HG03378 (cell line): Measurements from ENCODE around the gene CDH4.

ENCODE experiments used
- ATAC-seq: cut with Tn5 transposase; IDR thresholded peaks from one replicate; pipeline ENCODE4 v1.9.1; 2021; ENCODE audit warnings: mild to moderate bottlenecking, moderate library complexity; ENCODE audit not compliant: unreplicated experiment

CDH4 gene

DNA sequence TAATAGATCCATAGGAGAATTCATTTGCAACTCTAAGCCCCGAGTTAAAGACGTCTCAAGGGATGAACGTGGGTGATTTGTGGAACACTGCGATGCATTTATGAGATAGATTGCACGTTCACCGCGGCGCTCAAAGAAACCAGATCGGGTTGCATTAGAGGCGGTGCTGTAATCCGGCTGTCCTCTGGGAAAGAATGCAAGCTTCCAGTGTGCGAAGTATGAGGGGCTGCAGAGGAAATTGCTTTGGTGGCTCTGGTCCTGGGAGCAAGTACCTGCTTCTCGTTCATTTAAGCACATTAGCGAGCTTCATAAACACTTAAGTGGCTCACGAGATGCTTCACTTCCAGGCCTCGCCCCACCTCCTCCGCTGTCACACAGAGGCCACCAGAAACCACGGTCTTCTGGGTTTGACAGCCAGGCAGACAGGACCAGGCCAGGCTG lies 182.3 kb downstream of the CDH4 start:
- no peak for ATAC-seq

DNA sequence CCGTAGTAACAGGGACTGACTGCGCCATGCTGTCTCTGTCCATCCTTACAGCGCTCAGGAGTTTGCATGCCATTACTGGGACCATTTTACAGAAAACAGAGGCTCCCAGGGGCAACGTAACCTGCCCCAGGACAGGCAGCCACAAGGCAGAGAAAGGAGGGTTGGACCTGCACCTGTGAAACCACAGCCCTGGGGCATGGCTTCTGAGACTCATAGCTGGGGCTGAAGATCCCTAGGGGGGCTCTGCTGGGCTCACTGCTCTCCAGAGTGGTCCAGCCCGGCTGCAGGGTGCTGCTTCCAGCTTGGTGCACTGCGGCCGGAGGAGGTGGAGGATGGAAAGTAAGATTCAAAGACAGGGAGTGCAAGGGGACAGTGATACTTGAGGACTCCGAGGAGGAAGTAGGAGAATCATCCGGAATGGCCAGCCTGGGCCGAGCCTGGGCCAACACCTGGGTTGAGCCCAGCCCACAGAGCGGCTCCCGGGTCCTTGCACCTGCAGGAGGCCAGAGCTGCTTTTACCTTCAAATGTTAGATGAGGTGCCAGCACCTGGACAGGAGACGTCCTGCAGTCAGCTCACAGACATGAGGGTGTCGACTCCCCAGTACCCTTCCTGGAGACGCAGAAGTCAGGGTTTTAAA lies 183.2 kb downstream of the CDH4 start:
- no peak for ATAC-seq

DNA sequence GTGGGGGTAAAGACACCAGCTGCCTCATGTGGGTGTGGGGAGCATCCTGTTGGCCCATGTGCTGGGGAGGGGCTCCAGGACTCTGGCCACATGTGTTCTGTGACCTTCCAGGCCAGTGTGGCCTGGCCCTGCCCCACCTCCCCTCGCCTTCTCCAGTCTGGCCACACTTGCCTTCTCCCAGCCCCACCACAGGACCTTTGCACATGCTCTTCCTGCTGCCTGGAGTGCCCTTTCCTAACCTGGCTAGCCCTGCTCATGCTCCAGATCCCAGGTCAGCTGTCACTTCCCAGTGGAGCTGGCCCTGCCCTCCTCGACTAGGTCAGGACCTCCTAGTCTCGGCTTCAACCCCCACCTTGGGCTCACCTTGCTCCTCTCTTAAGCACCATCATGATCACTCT lies 183.8 kb downstream of the CDH4 start:
- ATAC-seq, result no peak

DNA sequence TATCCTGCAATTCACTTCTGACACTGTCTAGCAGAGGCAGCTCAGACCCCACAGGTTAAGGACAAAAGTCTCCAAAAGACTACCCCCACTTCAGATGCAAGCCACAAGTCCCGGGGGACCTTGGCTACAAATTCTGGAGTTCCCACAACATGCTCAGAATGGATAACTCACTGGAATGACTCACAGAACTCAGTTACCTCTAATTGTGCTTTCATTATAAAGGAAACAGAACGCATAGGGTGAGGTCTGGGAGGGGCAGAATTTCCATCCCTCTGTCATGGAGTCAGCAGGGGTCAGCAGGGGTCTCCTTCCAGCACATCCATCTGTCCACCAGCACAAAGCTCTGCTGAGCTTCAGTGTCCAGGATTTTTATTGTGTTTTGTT lies 184.2 kb downstream of the CDH4 start:
- ATAC-seq, result no peak

DNA sequence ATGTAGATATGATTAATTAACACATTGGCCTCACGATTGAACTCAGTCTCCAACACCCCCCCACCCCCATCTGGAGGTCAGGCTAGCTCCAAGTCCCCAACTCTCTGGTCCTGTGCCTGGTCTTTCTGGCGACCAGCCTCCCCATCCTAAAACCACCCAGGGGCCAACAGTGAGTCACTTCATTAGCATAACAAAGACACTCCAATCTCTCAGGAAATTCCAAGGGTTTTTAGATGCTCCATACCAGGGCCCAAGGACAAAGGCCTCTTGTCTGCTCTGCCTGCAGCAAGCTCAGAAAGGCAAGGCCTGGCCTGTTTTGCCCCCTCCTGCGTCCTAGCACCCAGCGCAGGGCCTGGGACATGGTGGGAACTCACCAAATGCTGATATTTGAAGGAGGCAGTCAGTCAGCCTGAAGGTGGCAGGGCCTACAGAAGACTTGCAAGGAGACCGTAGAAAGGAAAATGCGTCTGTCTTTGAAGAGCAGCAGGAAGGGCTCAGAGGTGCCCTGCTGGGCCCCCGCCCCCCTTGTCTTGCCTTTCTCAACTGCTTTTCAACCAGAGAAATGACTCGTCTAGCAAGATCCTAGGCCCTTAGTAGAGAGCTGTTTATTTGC lies 184.7 kb downstream of the CDH4 start:
- ATAC-seq, result no peak

DNA sequence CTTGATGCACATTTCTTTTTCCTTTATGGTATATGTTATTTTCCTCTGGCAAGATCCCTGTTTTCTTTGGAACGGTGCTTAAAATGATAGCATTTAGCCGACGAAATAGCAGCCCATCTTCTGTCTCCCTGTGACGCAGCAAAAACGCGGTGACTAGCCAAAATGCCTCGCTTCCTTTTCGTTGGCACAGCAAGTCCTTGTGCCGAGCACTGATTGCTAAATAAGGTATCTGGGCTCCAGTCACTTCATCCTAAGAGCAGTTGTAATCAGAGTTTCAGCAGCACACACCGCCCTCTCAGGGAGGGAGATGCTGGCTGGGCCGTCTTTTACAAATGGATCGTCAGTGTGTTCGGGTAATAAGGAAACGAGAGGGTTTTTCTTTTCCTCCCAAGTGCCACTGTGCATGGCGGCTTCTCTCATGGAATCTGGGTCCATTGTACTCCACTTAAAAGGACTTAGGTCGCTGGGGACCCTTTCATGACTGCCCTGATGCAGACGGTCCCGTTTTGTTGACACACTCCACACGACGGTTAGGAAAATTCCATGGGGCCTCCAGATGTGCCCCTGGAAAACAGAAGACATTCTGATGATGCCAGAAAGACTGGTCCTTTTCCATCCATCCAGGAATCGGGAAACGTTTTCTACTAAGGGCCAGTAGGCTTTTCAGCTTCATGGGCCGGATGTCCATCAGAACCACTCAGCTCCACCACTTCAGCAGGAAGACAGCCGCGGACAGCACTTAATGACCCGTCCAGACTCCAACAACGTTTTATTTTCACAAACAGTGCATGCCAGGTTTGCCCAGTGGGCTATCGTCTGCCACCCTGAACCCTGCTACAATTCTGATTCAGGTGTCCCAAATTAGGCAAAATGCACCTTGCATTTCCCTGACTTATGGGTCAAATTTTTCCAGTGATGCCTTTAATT lies 185.5 kb downstream of the CDH4 start:
- no peak for ATAC-seq

DNA sequence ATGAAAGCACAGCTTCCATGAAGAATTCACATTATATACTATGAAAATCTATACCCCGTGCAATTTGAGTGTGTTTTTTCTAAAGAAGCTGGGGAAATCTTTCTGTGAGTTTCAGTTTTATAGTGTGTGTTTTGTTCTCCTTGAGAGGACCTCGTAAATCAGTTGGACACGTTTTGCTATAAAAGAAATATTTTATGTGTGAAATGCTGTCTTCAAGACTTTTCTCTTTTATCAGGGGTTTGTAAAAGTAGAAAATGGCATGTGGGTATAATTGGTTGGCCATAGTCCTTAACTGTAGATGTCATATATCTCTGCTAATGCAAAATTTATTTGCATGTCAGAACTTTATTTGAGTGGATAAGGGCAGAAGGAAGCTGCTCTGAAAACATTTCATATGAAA lies 186.2 kb downstream of the CDH4 start:
- ATAC-seq, result no peak

DNA sequence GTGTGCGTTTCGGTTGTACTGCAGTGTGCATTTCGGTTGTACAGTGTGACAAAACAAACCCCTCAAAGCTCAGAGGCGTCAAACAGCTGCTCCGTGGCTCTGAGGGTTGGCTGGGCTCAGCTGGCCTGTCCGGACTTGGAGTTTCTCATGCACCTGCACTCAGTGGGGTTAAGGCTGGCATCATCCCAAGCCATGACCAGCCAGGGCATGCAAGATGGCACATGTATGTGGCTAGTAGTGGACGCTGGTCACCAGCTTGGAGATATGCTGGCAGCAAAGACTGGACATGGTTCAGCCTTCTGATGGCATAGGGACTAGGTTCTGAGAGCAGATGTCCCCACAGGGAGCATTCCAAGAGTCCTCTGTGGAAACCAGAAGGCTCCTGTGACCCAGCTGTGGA lies 187.2 kb downstream of the CDH4 start:
- ATAC-seq, result no peak

DNA sequence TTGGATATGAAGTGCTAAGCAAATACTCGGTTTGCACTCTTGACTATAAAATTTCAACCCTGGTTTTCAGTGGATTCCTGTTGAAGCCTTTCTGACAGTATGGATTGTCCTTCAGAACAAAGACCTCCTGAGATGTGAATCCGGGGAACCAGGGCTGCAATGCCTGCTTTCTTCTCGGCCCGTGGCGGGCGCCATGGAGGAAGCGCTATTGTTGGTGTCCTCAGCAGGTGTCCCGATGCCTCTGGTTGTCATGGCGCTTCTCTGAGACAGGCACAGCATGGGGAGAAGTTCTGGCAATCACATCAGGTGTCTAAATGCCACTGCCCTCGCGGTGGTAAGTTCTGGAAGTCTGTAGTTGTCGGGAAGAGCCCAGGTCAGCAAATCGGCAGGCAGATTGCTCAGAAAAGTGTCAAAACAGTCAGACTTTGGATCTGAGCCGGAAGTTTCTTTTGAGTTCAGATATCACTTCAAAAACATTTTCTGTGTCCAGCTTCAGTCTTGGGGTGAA lies 188.5 kb downstream of the CDH4 start:
- no peak for ATAC-seq

DNA sequence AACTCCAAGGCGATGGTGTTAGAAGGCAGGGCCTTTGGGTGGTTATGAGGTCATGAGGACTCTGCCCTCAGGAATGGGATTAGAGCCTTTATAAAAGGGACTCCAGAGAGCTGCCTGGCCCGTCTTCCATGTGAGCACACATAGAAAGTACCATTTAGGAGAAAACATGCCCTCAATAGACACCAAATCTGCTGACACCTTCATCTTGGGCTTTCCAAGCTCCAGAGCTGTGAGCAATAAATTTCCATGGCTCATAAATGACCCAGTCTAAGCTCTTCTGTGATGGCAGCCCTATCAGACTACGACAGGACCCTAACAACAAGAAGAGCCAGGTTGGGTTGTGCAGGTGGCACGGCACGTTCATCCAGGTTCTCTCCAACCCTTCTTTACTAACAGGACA lies 189.5 kb downstream of the CDH4 start:
- no peak for ATAC-seq

DNA sequence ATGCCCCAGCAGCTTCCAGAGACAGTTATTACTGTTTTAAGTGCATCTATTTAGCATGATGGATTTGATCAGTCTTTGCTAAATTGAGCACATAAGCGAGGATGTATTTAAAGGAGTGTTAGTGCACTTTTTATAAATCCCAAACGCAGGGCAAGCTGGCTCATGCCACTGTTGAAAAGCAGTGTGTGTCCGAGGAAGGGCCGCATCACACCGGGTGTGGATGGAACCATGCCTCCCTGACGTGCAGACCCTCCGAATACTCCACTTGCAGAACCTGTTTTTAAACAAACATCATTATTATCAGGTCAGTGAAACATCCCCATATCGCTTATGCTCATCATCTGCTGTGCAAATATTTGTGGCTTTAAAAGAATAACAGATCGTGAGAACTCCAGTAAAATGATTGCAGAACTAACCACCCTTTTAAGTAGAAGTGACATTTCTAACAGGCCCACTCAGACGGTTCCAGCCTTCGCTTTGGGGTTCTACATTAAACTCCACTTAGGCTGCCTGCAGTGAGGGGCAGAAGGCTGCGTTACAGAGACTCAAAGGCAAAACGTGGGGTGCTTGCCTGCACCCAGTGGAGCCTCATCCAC lies 190.1 kb downstream of the CDH4 start:
- ATAC-seq, result no peak

DNA sequence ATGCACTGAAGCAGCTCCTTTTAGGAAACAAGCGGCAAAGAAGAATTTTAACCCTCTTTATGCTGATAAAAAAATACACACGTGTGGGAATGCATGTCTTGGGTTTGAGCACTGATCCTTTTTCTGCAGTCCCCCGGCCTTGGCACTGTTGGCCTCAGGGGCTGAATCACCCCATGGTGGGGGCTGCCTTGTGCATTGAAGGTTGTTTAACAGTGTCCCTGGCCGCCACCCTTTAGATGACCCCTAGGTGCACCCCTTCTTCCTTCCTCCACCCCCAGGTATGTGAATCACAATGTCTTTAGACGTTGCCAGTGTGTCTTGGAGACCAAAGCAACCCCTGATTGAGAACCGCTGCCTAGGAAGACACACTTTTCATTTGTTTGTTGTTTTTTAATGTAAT lies 190.7 kb downstream of the CDH4 start:
- no peak for ATAC-seq

DNA sequence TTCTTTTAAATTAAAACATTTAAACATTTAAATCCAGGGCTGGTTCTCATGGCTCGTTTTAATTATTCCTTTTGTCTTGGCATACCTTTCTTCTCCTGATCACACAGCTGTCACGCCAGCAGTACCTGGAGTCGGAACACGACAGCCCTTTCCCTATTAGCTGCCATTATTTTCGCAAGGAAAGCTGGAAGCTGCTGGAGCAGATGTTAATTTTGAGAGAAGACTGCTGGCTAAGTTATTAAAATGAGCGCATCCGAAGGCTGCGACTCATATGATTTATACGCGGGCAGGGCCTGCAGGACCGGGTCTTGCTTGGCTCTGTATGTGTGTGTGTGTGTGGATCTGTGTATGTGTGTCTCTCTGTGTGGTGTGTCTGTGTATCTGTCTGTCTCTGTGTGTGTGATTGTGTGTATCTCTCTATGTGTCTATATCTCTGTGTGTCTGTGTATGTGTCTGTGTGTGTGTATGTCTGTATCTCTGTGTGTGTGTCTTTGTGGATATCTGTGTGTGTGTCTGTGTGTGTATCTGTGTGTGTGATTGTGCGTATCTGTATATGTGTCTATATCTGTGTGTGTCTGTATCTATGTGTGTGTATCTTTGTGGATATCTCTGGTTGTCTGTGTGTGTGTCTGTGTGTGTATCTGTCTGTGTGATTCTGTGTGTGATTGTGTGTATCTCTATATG lies 191.5 kb downstream of the CDH4 start:
- ATAC-seq, result no peak

DNA sequence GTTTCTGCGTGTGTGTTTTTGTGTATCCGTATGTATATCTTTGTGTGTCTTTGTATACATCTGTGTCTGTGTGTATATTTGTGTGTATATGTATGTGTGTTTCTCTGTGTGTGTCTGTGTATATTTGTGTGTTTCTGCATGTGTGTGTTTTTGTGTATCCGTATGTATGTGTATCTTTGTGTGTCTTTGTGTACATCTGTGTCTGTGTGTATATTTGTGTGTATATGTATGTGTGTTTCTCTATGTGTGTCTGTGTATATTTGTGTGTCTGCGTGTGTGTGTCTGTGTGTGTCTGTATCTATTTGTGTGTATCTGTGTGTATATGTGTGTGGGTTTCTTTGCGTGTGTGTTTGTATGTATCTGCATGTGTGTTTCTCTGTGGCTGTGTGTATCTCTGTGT lies 192.6 kb downstream of the CDH4 start:
- no peak for ATAC-seq

DNA sequence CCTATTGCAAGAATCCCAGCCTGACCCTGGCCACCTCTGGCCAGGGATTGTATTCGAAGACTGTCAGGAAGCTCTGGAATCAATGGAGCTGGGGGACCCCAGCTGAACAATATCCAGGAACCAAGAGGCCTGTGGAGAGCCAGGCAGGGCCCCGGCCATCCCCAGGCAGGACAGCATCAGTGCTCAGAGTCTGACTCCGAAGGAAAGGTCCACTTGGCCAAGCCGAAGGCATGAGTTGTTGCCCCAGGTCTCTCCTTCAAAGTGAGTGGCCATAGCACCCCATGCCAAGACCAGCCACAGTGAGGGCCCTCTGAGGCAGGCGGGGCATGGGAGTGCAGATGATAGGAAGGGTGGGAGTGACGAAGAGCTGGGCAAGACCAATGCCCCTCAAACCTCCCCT lies 193.1 kb downstream of the CDH4 start:
- ATAC-seq, result no peak

DNA sequence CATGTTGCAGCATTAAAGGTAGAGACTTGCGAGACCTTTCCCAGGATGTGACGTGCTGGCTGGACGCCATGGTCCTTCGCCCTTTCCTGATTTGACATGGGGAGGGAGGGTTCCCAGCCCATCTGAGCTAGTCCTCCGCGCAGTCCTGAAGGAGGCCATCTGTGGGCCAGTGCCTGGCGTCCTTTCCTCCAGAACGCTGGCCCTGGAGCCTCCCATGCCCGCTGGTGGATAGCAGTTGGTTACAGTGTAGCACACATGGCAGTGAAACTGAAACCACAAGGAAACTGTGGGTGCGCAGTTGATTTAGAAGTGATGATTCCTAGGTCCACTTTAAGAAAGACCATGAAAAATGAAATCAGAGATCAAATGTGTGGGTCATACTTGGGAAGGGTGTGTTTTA lies 193.7 kb downstream of the CDH4 start:
- no peak for ATAC-seq

DNA sequence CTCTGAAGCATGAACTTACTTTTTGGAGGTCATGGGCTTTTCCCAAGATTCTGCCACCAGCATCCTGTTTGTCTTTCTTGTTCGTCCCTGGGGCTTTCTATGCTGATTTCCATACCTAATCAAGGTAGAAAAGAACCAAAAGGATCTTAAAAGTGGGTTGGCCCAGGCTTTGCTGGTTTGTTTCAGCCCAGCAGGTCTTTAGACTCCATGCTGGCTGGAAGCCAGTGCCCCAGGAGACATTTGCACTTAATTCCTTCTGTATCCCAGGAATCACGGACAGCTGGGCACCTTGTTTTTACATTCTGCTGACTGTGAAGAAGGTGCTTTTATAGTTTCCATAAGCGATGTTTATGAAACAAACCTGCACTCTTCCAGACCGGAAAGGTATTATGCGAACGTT lies 195.9 kb downstream of the CDH4 start:
- ATAC-seq, result no peak

DNA sequence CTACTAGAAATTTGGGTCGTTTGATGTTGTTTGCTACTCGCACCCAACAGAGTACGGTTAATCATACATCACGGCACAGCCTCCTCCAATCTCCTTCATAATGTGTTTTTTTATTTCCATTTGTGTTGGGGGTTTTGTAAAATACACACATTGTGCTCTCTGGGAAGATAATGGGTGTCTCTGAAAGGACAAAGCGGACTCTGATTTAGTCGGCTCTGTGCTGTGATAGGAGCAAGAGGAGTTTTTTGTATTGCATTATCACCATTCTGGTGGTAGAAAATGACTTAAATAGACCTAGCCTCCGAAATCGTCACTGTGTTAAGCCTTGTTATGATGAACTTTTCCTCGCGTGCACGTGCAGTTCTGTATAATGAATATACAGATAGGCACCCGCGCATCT lies 196.3 kb downstream of the CDH4 start:
- ATAC-seq, result no peak

DNA sequence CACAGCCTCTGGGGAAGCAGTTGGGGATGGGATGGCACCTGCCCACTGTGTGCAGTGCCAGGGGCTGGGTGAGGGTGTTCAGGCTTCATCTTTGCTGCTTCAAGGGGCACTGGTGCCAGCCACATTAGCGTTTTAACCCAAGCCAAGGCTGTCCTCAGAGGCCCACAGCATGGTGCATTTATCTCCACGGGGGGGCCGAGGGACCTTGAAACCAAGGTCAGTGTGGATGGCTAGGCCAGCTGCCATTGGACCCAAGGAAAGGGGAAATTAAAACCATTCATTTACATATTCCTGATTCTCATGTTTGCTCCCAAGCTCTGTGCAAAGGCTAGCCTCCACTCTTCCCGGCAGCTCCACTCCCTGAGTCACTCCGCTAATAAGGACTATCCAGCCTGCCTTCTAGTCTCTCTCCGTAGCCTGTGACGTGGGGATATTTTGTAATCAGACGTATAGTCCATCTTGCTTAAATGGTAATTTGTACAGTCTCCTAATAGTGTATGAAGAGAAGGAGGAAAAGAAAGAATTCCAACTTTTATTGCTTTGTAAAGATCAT lies 197.1 kb downstream of the CDH4 start:
- ATAC-seq, result no peak

DNA sequence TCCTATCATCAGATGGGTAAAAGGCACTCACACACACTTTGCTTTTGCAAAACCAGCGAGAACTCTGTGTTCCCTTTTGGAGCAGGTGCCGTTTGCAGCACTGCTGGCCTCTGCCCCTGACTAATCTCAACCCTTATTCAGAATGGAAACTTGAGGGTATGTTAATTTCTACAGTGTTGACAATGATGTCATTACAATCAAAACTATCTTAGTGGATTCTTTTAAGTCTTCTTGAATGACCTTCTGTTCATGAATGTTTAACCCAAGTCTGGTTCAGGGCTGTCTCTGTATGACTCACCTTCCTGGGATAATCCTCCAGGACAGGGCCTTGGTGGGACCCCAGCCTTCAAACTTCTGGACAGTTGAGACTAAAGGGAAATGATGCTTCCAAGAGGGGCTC lies 197.9 kb downstream of the CDH4 start:
- no peak for ATAC-seq

DNA sequence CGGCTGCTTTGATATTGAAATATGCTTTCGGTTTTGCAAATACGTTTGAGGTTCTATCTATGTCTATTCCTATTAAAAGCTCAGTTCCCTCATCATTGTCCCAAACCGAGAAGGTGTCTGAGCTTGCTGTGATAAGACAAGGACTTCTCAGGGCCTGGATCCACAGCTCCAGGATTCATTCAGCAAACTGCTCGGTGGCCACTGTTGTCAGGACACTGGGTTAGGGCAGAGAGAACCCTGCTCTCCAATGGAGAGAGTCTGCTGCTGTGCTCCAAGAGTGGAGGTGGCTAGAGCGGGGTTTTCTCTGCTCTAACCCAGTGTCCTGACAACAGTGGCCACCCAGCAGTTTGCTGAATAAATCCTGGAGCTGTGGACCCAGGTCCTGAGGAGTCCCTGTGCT lies 198.5 kb downstream of the CDH4 start:
- no peak for ATAC-seq
